CD4-positive, alpha-beta T cell treated with Interleukin-6 for 4 hours (primary cell): Measurements from ENCODE around the gene CCDC74A.
"Not testable (repeated sequence)": the region's sequence is repeated elsewhere in the genome, so short reads cannot be mapped to it uniquely, and the experiment has no call there.

Source experiments
- DNase-seq: peaks from one replicate; pipeline ENCODE4 v3.0.0-alpha.2; 2020; ENCODE audit warnings: mixed read lengths

The CCDC74A gene

DNA sequence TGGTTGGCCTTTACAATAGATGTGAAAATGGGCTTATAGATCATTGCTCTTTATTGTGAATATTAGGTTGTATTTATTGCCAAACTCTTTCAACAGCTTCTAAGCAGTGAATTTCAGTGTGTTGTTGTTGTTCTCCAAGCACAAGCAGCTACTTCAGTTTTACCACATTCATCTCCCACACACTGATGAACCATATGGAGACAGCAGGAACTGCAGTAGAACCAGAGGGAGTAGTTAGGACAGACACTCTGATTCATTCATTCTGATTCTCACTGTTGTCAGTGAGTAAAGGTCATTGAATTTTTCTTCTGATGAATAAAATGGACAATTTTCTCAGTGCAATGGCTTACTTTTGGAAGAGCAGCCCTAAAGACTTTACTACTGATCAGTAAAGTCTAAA, 40.2 kb downstream of the CCDC74A start:
- no peak for DNase-seq

DNA sequence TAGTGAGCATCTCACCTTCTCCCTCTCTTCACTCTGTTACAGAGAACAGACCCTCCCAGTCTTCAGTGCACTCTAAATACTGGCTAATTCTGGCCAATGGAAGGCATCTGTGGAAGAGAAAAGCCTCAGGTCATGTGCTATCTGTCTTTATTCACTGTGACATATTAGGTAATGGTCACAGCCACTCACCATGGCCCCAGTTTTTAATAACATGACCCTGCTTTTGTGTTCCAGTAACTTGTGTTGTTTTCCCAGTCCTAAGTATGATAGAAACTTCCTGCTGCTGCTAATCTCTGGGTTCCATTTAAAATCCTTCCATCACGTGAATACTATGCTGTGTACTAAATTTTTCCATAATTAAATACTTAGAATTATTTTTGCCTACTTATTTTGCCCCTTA, 40.7 kb downstream of the CCDC74A start:
- not testable (repeated sequence) for DNase-seq

DNA sequence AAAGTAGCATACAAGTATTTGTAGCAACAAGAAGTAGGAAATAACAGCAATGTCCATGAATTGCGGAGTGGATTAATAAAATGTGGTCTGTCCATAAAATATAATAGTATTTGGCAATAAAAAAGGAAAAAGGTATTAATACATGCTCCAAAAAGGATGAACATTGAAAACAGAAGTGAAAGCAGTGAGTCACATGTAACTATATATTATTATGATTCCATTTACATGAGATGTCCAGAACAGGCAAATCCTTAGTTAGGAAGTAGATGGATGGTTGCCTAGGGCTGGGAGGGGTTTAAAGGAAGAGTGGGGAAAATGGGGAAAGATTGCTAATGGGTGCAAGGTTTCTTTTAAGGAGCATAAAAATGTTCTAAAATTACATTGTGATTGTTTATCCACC, 44.5 kb downstream of the CCDC74A start:
- no peak for DNase-seq

DNA sequence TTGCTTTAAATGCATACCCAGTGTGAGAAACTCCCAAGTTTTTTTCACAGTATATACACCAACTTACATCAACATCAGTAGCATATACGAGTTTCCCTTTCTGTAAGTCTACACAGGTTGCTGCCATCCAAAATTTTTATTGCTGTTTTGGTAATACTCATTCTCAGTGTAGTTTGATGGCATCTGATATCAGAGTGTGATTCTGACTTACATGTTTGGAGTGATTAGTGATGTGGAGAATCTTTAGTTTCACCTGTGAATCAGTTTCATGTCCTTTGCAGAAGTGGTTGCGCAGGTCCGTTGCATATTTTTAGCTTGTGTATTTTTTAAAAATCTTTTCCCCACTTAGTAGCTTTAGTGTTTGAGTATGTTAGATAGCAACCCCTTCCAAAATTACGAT, 50.1 kb downstream of the CCDC74A start:
- no peak for DNase-seq

DNA sequence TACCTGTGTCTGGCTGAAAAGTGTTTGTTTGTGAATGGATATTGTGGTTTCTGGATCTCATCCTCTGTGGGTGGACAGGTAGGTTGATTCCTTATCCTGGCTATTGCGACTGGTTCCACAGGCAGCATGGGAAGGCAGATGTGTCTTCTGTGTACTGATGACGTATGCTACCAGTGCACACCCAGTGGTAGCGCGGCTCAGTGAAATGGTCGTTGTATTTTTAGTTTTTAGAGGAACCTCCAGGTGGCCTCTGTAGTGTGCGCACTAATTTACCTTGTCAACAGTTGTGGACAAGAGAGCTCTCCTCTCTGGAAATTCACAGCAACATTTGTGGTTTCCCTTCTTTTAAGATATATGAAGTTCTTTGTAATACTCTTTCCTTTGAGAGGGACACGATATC, 52.5 kb downstream of the CCDC74A start:
- no peak for DNase-seq
